Panc1 (cell line): Measurements from ENCODE around the gene SMPD1. TPM values are rescaled to one million over a fixed set of nuclear protein-coding genes. Genes with fewer than 3 reads are reported as not detected.

Experiments used
- ATAC-seq: fragments of 200-7000 bp; cut with Tn5 transposase; 2 replicates; pipeline ENCODE4 v1.9.1; 2020; ENCODE audit warnings: mild to moderate bottlenecking, moderate library complexity
- BruUV-seq: library from RNA; stranded (reverse); fragments of 400-500 nt; replicated peaks from 2 replicates; lab custom pipeline; 2021; lab: Mats Ljungman, UMichigan
- CTCF ChIA-PET: fragments of 300-600 bp; sonication (Branson Sonifier 250); formaldehyde crosslinking; loops from one replicate; lab custom pipeline; 2022; ENCODE audit warnings: antibody characterized with exemption; lab: Charles Lee
- POLR2A ChIA-PET: fragments of 300-600 bp; sonication (Branson Sonifier 250); formaldehyde crosslinking; loops from one replicate; lab custom pipeline; 2022; ENCODE audit warnings: antibody characterized with exemption; lab: Charles Lee
- DNase-seq: peaks from one replicate; pipeline ENCODE4 v3.0.0-alpha.2; 2010; ENCODE audit warnings: low read depth, low spot score
- H3K27ac ChIP-seq: 2 replicates; pipeline ENCODE4 v1.5.1; 2011; ENCODE audit warnings: mild to moderate bottlenecking, low read length, inconsistent platforms
- H3K27me3 ChIP-seq: fragments of 200-500 bp; sonication (Bioruptor generic); 2 replicates; pipeline ENCODE4 v1.6.0; 2014; ENCODE audit warnings: low read length, inconsistent platforms; ENCODE audit not compliant: control insufficient read depth, insufficient read depth
- H3K36me3 ChIP-seq: fragments of 200-500 bp; sonication (Bioruptor generic); 2 replicates; pipeline ENCODE4 v1.5.1; 2014; ENCODE audit warnings: inconsistent platforms, mild to moderate bottlenecking, low read length, moderate library complexity; ENCODE audit not compliant: control insufficient read depth, insufficient read depth
- H3K4me1 ChIP-seq: 2 replicates; pipeline ENCODE4 v1.5.1; 2011; ENCODE audit warnings: inconsistent platforms, mild to moderate bottlenecking, low read length, moderate library complexity; ENCODE audit not compliant: control insufficient read depth, insufficient read depth
- H3K4me3 ChIP-seq, 2 experiments: 2 replicates each; pipeline ENCODE4 v1.5.1; 2011 to 2012; ENCODE audit warnings: low read depth in 2 of 2, low read length in 2 of 2, mild to moderate bottlenecking in 2 of 2, inconsistent platforms in 1 of 2, moderate library complexity in 1 of 2
- H3K9me3 ChIP-seq: fragments of 200-500 bp; sonication (Bioruptor generic); 2 replicates; pipeline ENCODE4 v1.5.1; 2014; ENCODE audit warnings: low read depth, mild to moderate bottlenecking, inconsistent platforms, low read length, moderate library complexity; ENCODE audit not compliant: control insufficient read depth, insufficient read depth
- CTCF ChIP-seq: fragments of 450-650 bp; IDR thresholded peaks from 2 replicates; pipeline ENCODE4 v1.5.1; 2017; ENCODE audit warnings: mild to moderate bottlenecking
- POLR2AphosphoS5 ChIP-seq: IDR thresholded peaks from 2 replicates; pipeline ENCODE4 v1.6.1; 2012; ENCODE audit warnings: mild to moderate bottlenecking, low read depth, low read length, moderate library complexity
- REST ChIP-seq, 2 experiments: IDR thresholded peaks; 2 replicates each; pipeline ENCODE4 v1.6.1; 2011 to 2012; ENCODE audit warnings: low read depth in 2 of 2, control low read depth in 1 of 2, low read length in 1 of 2, mild to moderate bottlenecking in 1 of 2, moderate library complexity in 1 of 2; ENCODE audit not compliant: insufficient read depth in 1 of 2
- SIN3A ChIP-seq: IDR thresholded peaks from 2 replicates; pipeline ENCODE4 v1.6.1; 2012; ENCODE audit warnings: low read depth, mild to moderate bottlenecking, low read length, moderate library complexity, borderline replicate concordance; ENCODE audit not compliant: insufficient read depth
- TCF7L2 ChIP-seq: IDR thresholded peaks from 2 replicates; pipeline ENCODE4 v1.6.1; 2011; ENCODE audit warnings: mild to moderate bottlenecking, low read depth, low read length, inconsistent platforms
- in situ Hi-C: cut with HindIII; loops from 2 replicates; pipeline ENCODE4 v1.10.0; 2016; ENCODE audit warnings: low sequenced_read_pairs, low pct_unique_long_range_greater_than_20kb
- intact Hi-C: fragments of 100-400 bp; cut with micrococcal nuclease; formaldehyde crosslinking; loops from one replicate; pipeline ENCODE4 v1.10.0; 2022; ENCODE audit not compliant: unreplicated experiment
- total RNA-seq: library from RNA; stranded (reverse); gene quantifications from one replicate; pipeline ENCODE4 v1.2.1, GENCODE V29; 2021; ENCODE audit not compliant: unreplicated experiment

SMPD1 gene
- total RNA-seq, 1 experiment from 2014 or later, result 20.0 TPM

GRCh38 chr11:6393989-6394670, 3.9 kb downstream of the SMPD1 start:
- TF ChIP-seq SIN3A, result no peak
- TF ChIP-seq REST (IDR thresholded peaks at IDR 0.05; ENCODE audit: insufficient read depth in 1 of 2, low read depth in 2 of 2, low read length in 1 of 2), result no peak
- TF ChIP-seq TCF7L2, result no peak
- TF ChIP-seq CTCF, result no peak
- no peak for TF ChIP-seq POLR2AphosphoS5
- ChIA-PET CTCF (interaction anchor here (0.6 to 0.7 kb wide), 2 partner anchors 136 to 566 kb away, joined by 3 to 4 read pairs; no protein-coding TSS in a partner anchor), POLR2A (no interaction called here)
- H3K27ac ChIP-seq, result no peak overlapping the region
- DNase-seq (no peak), ATAC-seq (no peak)
- no TSS peak for BruUV-seq
- H3K4me1 ChIP-seq, result peaks cover 8% of the 10 kb centered on the region
- in situ Hi-C loops, result no loop called here
- no peaks in the 10 kb centered on the region for H3K9me3 ChIP-seq
- no peaks in the 10 kb centered on the region; the same call in 1 of the 2 replicates for H3K27me3 ChIP-seq
- no peak overlapping the region for H3K4me3 ChIP-seq
- intact Hi-C loops, result no loop called here
- H3K36me3 ChIP-seq, result no peaks in the 10 kb centered on the region

- in situ Hi-C loops, result no loop called here
- CTCF ChIA-PET, result no interaction called here
Observed at GRCh38 chr11:6395470-6396060, 5.3 kb downstream of the SMPD1 start.

More at GRCh38 chr11:6395470-6396060, 5.3 kb downstream of the SMPD1 start:
- ATAC-seq, result no peak
- Histone ChIP-seq H3K27me3 (no peaks in the 10 kb centered on the region; the same call in 1 of the 2 replicates), H3K4me1 (peaks cover 3% of the 10 kb centered on the region; the same call in 1 of the 2 replicates), H3K27ac (no peak overlapping the region), H3K9me3 (no peaks in the 10 kb centered on the region), H3K4me3 (no peak overlapping the region), H3K36me3 (no peaks in the 10 kb centered on the region)
- BruUV-seq, result no TSS peak
- DNase-seq, result no peak
- intact Hi-C loops, result no loop called here
- POLR2A ChIA-PET, result interaction anchor here (0.5 kb wide), 1 partner anchor 19 kb away, joined by 6 read pairs; no protein-coding TSS in a partner anchor
- no peak for TF ChIP-seq TCF7L2
- no peak for TF ChIP-seq REST (IDR thresholded peaks at IDR 0.05; ENCODE audit: insufficient read depth in 1 of 2, low read depth in 2 of 2, low read length in 1 of 2)
- no peak for TF ChIP-seq SIN3A
- no peak for TF ChIP-seq CTCF
- TF ChIP-seq POLR2AphosphoS5, result no peak
